HG03521 (cell line): ENCODE measurements around the gene MAP4K1.

Source experiments
- ATAC-seq: cut with Tn5 transposase; IDR thresholded peaks from one replicate; pipeline ENCODE4 v1.9.1; 2021; ENCODE audit warnings: mild to moderate bottlenecking, moderate library complexity; ENCODE audit not compliant: unreplicated experiment

The MAP4K1 gene

GRCh38 chr19:38549061-38549460 is 68.7 kb downstream of the MAP4K1 start:
- no peak for ATAC-seq

- no peak for ATAC-seq
These were observed 70.3 kb downstream of the MAP4K1 start for GRCh38 chr19:38547421-38547820.

GRCh38 chr19:38545596-38545995 is 72.2 kb downstream of the MAP4K1 start:
- no peak for ATAC-seq

GRCh38 chr19:38544569-38545315 is 73.0 kb downstream of the MAP4K1 start:
- no peak for ATAC-seq

GRCh38 chr19:38543807-38544568 is 73.8 kb downstream of the MAP4K1 start:
- ATAC-seq = no peak

- ATAC-seq = no peak
These were observed 74.4 kb downstream of the MAP4K1 start for GRCh38 chr19:38543286-38543806.

- ATAC-seq = no peak
These were observed 75.7 kb downstream of the MAP4K1 start for GRCh38 chr19:38542040-38542439.

- no peak for ATAC-seq
These were observed 78.0 kb downstream of the MAP4K1 start for GRCh38 chr19:38539751-38540150.

- ATAC-seq = no peak
These were observed 78.8 kb downstream of the MAP4K1 start for GRCh38 chr19:38538793-38539528.

GRCh38 chr19:38538386-38538785 is 79.4 kb downstream of the MAP4K1 start:
- ATAC-seq = no peak
